GM19467 (cell line): ENCODE data around the gene EPAS1.

Source experiments
- ATAC-seq: cut with Tn5 transposase; IDR thresholded peaks from one replicate; pipeline ENCODE4 v1.9.1; 2021; ENCODE audit warnings: mild to moderate bottlenecking, moderate library complexity; ENCODE audit not compliant: unreplicated experiment

The EPAS1 gene

DNA sequence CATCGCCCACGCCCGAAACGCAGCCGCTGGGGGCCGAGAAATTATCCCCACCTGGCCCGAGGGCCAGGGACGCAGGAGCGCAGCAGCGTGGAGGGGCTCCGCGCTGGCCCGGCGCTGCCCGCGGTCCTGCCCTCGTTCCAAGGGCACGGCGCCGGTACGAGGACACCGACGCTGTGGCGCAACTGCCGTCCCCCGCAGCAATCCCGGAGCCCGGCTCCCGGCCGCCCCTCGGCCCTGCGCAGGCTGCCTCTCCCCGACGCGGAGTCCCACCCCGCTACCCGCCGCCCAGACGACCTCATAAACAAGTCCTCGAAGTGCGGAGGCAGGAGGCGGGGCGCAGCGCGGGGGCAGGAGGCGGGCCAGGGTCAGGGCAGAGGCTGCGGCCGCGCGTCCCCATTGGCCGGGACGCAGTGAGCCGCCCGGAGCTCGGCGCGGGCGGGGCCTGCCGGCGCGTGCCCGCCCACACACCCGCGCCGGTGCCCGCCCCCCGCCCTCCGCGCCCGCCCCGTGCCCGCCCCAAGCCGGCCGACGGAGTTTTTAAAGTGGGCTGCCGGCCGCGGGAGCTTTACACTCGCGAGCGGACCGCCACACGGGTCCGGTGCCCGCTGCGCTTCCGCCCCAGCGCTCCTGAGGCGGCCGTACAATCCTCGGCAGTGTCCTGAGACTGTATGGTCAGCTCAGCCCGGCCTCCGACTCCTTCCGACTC is at the start of gene EPAS1:
Gene EPAS1 (plus strand): TSS at position 568 of the 706 bp plus-strand sequence. CDS start 505 bp downstream, outside the sequence.
- ATAC-seq = peak; percentile 83

DNA sequence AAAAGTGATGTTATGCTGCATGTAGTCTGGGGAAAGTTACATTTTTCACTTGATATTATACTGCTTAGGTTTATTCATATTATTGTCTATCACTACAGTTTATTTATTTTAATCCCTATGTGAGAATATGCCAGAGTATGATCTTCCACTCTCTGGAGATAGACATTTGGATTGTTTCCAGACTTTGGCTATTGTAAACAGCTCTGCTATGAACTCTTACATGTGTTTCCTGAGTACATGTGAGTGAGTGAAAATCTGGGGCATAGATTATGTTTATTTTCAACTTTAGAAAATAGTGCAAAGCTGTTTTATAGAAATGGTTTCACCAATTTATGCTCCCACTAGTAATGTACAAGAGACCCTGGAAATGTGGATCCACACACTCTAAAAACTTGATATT is 49.0 kb upstream of the EPAS1 start:
- no peak for ATAC-seq

DNA sequence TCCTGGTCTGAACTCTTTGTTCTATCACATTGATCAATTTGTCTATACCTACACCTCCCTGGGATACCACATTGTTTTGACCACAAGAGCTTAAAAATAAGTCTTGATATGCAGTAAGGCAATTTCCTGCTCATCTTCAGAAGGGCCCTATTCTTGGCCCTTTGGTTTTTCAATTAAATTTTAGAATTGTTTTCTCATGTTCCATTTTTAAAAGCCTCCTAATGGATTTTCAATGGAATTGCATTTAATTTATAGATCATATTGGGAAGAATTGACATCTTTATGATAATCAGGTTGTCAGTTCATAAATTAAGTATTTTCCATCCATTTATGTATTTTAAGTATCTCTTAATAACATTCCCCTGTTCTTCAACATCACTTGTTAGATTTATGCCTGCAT is 47.6 kb upstream of the EPAS1 start:
- no peak for ATAC-seq

DNA sequence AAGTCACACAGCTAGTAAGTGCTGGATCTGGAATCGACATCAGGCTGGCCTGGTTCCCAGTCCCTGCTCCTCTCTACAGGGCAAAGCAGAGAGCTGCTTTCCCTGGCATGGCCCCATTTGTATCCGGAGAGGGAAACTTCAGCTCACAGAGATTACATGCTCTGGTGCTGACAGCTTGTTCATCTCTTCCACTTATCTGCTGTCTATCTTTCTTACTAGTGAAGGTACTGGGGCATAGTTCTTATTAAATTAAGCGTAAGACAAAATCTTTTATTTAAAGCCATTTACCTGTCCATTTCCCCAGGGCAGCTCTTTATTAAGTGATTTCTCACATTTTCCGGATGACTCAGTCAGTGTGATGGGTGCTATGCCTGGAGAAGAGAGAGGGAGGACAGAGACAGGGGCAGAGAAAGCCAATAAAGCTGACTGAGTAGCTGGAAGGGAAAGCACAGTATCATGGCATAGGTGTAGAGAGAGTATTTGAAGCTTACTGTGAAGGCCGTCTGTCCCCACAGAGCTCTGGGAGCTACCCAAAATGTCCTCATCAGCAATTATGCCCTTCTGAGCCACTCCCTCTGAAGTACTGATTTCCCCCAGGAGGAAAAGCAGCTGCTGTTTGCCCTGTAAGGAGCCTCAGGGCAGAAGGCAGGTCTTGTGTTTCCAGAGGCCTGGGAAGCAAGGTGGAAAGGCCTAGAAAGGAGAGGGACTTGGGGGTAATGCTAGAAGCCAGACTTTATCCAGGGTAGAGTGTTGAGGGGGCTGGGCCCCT is 44.1 kb upstream of the EPAS1 start:
- ATAC-seq = no peak

DNA sequence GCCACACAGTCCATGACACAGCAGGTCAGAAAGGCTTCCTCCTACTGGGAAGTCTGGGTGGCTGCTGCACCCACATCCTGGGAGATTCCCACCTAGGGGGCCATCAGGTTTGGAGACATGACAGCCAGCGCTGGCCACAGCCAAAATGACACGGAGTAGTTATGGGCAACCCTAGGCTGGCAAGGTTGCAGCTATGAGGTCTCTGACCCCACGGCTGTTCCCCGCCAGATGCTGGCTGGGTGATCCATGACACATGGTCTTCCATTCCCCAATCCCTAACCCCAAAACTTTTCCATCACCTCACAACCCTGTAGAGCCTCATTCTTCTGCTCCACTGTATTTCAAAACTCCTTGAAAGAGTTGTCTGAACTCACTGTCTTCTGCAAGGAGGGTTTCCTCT is 42.7 kb upstream of the EPAS1 start:
- no peak for ATAC-seq

DNA sequence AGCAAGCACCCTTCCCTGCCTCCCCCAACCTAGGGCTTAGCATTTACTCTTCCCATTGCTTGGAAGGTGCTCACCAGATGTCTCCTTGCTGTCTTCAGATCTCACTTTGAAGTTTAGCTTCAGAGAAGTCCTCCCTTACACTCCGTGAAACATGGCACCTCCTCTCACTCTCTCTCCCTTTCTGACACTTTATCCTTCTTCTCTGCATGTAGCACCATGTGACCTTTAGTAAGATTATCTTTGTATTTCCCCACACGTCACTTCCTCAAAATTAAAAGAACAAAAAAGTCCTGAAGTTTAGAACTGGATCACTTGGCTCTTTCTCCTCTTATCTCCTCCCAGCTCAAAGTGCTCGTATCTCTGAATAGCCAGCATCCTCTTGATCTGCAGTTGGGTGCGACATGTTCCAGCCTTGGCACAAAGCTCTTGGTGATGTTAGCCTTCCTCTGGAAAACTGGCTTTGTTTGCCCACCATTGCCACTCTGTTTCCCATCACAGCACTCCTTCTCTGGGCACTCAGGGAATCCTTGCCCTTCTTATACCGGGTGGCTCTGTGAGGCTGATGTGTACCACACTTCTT is 40.6 kb upstream of the EPAS1 start:
- ATAC-seq = no peak

DNA sequence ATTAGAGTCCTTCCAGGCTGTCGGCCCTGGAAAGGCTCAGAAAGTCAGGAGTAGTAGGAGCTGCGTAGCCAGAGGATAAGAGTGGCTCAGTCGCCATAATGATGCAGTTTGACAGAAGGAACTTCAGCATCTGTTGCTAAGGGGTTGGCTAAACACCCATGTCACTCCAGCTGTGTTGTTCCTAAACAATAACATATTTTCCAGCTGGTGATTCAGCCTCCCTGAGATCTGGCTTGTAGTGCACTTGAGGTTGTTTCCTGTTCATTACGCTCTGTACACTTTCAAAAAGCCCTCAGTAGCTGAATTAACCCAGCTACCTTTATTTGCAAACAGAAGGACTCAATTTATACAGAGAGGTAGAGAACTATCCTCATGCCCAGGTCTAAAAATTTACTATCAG is 39.7 kb upstream of the EPAS1 start:
- no peak for ATAC-seq

DNA sequence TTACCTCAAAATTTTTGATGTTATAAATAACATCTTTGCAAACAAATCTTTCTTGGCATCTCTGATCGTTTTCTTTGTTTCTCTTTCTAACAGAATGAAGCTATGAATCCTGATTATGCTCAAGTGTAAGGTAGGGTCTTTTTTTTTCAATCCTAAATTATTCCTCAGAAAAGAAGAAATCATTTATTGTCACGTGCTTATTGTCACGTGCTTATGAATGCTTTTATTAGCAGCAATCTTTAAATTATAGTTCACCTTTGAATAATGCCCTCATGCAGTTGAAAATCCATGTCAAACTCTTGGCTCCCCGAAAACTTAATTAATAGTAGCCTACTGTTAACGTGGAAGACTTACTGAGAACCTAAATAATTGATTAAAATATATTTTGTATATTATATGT is 39.2 kb upstream of the EPAS1 start:
- ATAC-seq = no peak

DNA sequence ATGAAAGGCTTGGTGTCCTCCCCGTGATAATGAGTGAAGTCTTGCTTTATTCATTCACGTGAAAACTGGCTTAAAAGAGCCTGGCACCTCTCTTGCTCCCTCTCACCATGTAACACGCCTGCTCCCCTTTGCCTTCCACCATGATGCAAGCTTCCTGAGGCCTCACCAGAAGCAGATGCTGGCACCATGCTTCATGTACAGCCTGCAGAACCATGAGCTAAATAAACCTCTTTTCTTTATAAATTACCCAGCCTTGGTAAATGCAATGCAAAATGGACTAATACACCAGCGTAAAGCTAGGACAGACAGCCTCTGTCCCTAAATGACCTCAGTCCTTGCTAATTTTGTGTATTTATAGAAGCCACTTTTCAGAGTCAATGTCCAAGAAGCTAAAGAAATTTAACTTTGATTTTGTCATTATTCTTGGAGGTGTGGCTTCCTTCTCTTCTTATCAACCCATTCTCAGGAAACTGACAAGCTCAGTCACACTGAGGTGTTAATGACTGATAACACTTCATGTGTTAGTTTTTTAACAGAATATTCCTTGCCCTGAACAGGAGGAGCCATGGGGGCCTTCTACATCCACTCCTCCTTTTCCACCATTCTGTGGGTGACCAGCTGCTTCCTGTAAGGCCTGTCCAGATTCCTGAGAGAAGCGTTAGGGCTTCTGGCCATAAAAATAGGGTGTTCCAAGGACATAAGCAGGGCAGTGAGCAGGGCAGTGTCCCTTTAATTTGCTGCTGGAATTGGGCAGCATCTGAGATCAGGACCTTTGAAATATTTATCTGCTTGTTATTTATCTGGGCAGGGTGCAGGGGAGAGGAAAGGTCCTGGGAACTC is 38.0 kb upstream of the EPAS1 start:
- ATAC-seq = no peak

DNA sequence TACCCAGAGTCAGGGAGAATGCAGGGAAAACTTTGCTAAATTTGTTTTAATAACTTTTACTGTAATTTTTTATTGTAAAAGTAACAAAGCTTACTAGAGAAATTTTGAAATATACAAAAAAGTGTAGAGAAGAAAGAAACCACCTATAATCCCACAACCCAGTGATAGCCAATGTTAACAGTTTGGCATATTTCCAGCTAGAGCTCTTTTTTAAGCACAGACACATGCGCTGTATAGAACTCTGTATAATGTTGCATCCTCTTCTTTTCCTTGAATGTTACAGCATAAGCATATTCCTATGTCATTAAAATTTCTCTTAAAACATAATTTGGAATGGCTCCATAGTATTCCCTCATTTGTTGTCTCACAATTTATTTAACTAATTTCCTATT is 37.4 kb upstream of the EPAS1 start:
- no peak for ATAC-seq

DNA sequence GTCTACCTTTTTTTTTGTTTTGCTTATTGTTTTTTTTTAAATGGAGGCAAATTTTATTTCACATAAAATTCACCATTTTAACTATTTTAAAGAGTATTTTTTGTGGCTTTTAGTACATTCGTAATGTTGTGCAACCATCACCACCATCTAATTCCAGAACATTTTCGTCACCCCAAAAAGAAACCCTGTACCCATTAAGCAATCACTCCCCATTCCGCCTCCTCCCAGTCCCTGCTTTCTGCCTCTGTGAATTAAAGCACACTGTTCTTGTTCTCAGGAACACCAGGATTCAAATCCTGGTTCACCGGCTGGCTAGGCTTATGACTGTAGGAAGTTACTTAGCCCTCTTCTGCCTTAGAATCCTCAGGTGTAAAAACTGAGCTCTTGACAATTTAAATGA is 36.9 kb upstream of the EPAS1 start:
- ATAC-seq = no peak

DNA sequence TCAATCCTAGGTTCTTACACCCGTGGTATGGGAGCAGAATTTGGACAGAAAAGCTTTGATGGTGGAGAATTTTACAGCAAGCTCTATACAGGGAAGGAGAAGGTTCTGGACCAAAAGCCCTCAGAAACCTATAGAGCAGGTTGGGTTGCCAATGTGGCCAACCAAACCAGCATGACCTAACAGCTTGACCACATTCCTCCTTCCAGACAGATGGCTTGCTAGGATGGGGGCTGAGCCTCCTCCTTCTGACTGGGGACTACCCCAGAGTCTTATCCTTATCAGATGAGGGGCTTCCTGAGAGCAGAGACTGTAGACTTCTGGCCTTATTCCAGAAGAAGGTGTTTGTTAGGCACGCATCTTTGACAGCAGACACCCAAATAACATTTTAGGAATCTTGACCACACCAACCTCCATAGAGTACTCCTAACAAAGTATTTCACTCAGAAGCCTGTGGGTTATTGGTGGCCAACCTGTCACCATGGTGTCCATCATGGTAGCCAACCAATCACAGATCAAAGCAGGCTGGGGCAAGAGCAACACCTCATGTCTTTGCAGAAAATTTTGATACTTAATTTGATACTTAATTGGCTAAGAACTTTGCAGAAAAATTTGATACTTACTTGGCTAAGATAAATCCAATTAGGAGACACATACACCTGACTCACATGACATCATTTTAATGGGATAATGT is 34.8 kb upstream of the EPAS1 start:
- ATAC-seq = no peak

DNA sequence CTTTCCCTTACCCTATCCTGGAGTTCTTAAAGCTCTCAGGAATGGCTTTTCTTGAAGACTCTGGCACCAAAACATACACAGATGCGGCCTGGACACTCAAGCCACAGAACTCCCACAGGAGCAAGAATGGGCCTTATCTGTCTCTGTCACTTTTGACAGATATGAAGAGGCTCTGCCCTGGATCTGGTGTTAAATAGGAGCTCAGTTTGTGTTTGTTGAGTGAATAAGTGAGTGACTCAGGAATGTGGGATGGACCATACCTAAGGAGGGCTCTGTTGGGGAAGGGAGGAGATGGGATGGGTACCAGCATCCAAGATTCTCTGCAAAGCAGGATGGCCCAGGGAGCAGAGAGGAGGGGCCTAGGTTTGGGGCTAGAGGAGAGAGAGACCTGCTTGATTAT is 33.9 kb upstream of the EPAS1 start:
- ATAC-seq = no peak

DNA sequence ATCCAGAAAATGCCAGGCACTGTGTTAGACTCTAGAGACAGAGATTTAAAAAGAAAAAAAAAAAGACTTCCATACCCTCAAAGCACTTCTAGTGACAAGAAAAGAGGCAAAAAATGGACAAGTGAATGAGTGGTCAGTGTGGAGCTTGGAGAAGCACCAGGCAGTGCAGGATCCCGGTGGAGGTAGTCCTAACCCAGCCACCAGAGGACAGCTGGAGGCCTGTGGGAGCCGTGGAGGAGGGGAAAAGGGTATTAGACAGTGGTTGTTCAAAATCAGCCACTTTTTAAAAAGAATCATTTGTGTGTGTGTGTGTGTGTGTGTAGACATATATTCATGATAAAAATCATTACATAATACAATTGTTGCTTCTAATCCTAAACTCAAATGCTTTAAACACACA is 32.8 kb upstream of the EPAS1 start:
- no peak for ATAC-seq

DNA sequence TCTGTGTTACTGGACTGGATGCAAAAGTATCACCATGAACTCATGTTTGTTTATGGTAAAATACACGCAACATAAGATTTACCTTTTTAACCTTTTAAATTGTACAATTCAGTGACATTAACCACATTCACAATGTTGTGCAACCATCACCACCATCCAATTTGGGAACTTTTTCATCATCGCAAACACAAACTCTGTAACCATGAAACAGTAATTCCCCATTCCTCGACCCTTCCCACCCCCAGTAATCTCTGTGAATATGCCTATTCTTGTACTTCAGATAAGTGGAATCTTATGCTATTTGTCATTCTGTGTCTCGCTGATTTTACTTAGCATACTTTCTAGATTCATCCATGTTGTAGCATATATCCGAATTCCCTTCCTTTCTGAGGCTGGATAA is 31.1 kb upstream of the EPAS1 start:
- no peak for ATAC-seq

DNA sequence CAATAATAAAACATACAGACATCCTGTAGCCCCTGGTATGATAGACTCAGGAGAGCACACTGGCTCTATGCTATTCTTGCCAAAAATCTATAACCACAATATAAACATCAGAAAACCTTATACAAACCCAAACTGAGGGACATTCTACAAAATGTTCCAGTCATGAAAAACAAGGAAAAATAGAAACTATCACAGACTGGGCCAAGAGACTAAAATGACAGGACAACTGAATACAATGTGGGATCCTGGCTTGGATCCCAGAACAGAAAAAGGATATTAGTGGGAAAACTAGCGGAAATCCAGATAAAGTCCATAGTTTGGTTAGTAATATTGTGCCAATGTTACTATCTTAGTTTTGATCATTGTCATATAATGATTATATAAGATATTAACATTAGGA is 29.6 kb upstream of the EPAS1 start:
- no peak for ATAC-seq

DNA sequence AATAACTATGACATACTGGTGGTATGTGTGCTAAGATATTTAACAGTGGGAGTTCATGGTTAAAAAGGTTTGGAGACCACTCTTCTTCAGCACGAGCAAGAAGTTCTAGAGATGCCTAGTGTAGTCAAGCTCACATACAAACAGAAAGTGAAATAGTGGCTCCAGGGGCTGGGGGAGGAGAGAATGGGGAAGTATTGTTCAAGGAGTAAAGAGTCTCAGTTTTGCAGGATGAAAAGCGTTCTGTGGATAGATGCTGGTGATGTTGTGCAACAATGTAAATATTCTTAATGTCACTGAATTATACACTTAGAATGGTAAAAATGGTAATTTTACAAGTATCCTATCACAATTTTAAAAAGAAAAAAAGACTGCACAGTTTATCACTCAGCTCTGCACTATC is 29.0 kb upstream of the EPAS1 start:
- peak; percentile 68 for ATAC-seq

DNA sequence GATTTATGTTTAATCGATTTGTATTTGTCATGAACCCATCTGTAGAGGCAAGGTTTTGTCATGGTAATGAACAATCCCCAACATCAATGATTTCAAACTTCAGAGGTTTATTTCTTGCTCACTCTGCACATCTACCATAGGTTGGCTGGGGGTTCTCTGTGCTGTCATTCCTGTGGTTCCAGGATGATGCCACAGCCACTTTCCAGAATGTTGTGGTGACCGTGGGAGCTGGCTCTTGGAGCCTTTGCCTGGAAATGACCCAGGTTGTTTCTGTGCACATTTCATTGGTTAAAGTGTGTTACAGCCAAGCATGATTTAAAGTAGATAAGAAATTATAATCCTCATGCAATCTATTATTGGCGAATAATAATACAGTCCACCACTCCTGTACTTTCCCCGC is 28.2 kb upstream of the EPAS1 start:
- no peak for ATAC-seq

DNA sequence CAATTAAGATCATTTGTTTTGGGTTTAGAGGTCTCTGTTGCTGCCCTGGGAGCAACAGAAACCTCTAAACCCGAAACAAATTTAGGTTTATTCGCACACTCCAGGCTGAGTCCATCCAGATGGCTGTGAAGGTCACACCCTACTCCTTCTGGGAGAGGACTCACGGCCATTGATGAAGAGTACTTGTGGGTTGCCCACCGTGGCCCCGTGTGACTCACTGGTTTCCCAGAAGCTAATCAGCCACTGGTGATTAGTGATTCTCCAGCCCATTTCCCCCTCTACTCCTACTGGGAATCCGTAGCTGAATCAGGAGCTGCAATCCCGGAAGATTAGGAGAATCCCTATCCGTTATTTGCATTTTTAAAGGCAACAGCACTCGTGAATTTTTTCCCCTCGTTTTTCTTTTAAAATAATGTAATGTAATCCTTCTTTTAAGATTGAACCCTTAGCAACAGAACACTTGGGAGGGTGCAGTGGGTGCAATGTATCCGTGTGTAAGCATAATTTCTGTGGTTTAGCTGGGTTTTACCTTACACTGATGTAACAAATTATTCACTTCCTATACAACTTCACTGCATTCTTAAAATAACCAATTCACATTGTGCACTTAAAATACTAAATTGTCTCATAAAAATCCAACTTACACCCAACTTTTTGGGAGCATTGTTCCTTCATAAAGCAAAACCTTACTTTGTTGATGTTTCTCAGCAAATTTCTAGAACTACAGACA is 27.5 kb upstream of the EPAS1 start:
- no peak for ATAC-seq

DNA sequence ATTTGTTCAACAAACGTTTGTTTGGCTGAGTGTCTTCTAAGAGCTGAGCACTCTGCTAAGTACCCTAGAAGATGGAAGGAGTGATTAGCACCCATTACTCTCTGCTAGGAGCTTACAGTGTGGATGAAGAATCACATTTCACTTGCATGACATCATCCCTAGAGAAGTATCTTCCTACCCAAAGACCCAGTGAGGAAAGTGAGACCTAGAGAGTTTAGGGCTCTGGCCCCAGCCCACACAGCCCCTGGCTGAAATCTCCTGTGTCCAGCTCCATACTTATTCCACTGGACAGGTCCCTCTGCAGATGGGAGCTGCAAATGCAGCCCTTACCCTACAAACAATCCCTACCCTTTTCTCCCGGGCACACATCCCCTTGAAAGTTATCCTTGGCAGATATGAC is 26.8 kb upstream of the EPAS1 start:
- no peak for ATAC-seq
